ENCODE data around the gene IL2RA. TPM values are rescaled to one million over a fixed set of nuclear protein-coding genes. Genes with fewer than 3 reads are reported as not detected.

Gene IL2RA
- polyA plus RNA-seq, 1 donor (not counting 4 experiments of a cell fraction or from before 2014, with no cell fraction given): not detected

- Histone ChIP-seq H3K4me1 (ENCODE audit: control insufficient read depth, extremely low read depth, insufficient read depth, low read length) (no peaks in the 10 kb centered on the region), H2AFZ (ENCODE audit: control insufficient read depth, low read length) (no peak overlapping the region), H3K9ac (ENCODE audit: control insufficient read depth, extremely low read depth, insufficient read depth, low read length) (no peak overlapping the region), H3K79me2 (ENCODE audit: control insufficient read depth, insufficient read depth, low read length) (no peaks in the 10 kb centered on the region), H3K36me3 (ENCODE audit: control insufficient read depth in 2 of 2, extremely low read depth in 1 of 2, insufficient read depth in 2 of 2, low read length in 2 of 2) (no peaks in the 10 kb centered on the region), H3K9me3 (ENCODE audit: control insufficient read depth, low read depth, low read length) (peaks cover 1% of the 10 kb centered on the region), H3K27me3 (ENCODE audit: control insufficient read depth, extremely low read depth, insufficient read depth, low read length) (peaks cover 13% of the 10 kb centered on the region), H3K4me3 (ENCODE audit: control insufficient read depth in 2 of 3, extremely low read depth in 1 of 3, insufficient read depth in 2 of 3, low read depth in 1 of 3, low read length in 3 of 3) (no peak overlapping the region), H3K4me2 (ENCODE audit: control insufficient read depth, extremely low read depth, insufficient read depth, low read depth, low read length) (no peak overlapping the region), H3K27ac (ENCODE audit: control insufficient read depth, insufficient read depth, low read length) (no peak overlapping the region), H3K9me1 (ENCODE audit: control insufficient read depth, extremely low read depth, insufficient read depth, low read length) (no peaks in the 10 kb centered on the region), H4K20me1 (ENCODE audit: control insufficient read depth, extremely low read depth, insufficient read depth, low read length) (no peaks in the 10 kb centered on the region)
- no peak for FAIRE-seq
- dilution Hi-C loops (cut with MboI; ENCODE audit: extremely low pct_ligation_motif_present, low sequenced_read_pairs): no loop called here
- DNase-seq (ENCODE audit: low read depth, low spot score): no peak
- no peak for TF ChIP-seq EZH2 (IDR thresholded peaks at IDR 0.05; ENCODE audit: low read length)
- TF ChIP-seq CTCF (optimal IDR thresholded peaks at IDR 0.05 in 1 of 3, IDR thresholded peaks at IDR 0.05 in 1 of 3, conservative IDR thresholded peaks at IDR 0.05 in 1 of 3; ENCODE audit: extremely low read depth in 1 of 3, insufficient read depth in 2 of 3, low read length in 3 of 3): no peak
Measured at GRCh38 chr10:6035101-6035834, 26.9 kb downstream of the IL2RA start.

- Histone ChIP-seq H3K27ac (ENCODE audit: control insufficient read depth, insufficient read depth, low read length) (no peak overlapping the region), H3K4me2 (ENCODE audit: control insufficient read depth, extremely low read depth, insufficient read depth, low read depth, low read length) (no peak overlapping the region), H3K27me3 (ENCODE audit: control insufficient read depth, extremely low read depth, insufficient read depth, low read length) (peaks cover 13% of the 10 kb centered on the region), H3K79me2 (ENCODE audit: control insufficient read depth, insufficient read depth, low read length) (no peaks in the 10 kb centered on the region), H3K4me1 (ENCODE audit: control insufficient read depth, extremely low read depth, insufficient read depth, low read length) (no peaks in the 10 kb centered on the region), H3K9me1 (ENCODE audit: control insufficient read depth, extremely low read depth, insufficient read depth, low read length) (no peaks in the 10 kb centered on the region), H3K9ac (ENCODE audit: control insufficient read depth, extremely low read depth, insufficient read depth, low read length) (no peak overlapping the region), H3K4me3 (ENCODE audit: control insufficient read depth in 2 of 3, extremely low read depth in 1 of 3, insufficient read depth in 2 of 3, low read depth in 1 of 3, low read length in 3 of 3) (no peak overlapping the region), H3K36me3 (ENCODE audit: control insufficient read depth in 2 of 2, extremely low read depth in 1 of 2, insufficient read depth in 2 of 2, low read length in 2 of 2) (no peaks in the 10 kb centered on the region), H3K9me3 (ENCODE audit: control insufficient read depth, low read depth, low read length) (peaks cover 1% of the 10 kb centered on the region), H4K20me1 (ENCODE audit: control insufficient read depth, extremely low read depth, insufficient read depth, low read length) (no peaks in the 10 kb centered on the region), H2AFZ (ENCODE audit: control insufficient read depth, low read length) (no peak overlapping the region)
- DNase-seq (ENCODE audit: low read depth, low spot score) (no peak), FAIRE-seq (no peak)
- dilution Hi-C loops (cut with MboI; ENCODE audit: extremely low pct_ligation_motif_present, low sequenced_read_pairs): no loop called here
- TF ChIP-seq CTCF (optimal IDR thresholded peaks at IDR 0.05 in 1 of 3, IDR thresholded peaks at IDR 0.05 in 1 of 3, conservative IDR thresholded peaks at IDR 0.05 in 1 of 3; ENCODE audit: extremely low read depth in 1 of 3, insufficient read depth in 2 of 3, low read length in 3 of 3) (no peak), EZH2 (IDR thresholded peaks at IDR 0.05; ENCODE audit: low read length) (no peak)
Measured at GRCh38 chr10:6034371-6034770, 27.8 kb downstream of the IL2RA start.
